Vagina (tissue), 2 donors: ENCODE data around the gene TSC22D1.

Experiments
- POLR2A ChIP-seq, 2 donors: fragments of 450-650 bp; IDR thresholded peaks; one replicate each; pipeline ENCODE4 v1.6.1; 2017; ENCODE audit warnings: antibody characterized with exemption in 2 of 2, mild to moderate bottlenecking in 2 of 2, moderate library complexity in 2 of 2
- POLR2AphosphoS5 ChIP-seq, 2 donors: sonication (generic); formaldehyde crosslinking; IDR thresholded peaks; one replicate each; pipeline ENCODE4 v1.9.0; 2017; ENCODE audit warnings: antibody characterized with exemption in 2 of 2, mild to moderate bottlenecking in 2 of 2, low read depth in 1 of 2; ENCODE audit not compliant: insufficient read depth in 1 of 2
- TF ChIP-seq, protein P1 (sequence below), 3 experiments: fragments of 450-650 bp in 2 of 3; fragments of 200-600 bp in 1 of 3; sonication (generic) in 1 of 3; IDR thresholded peaks; one replicate each; pipeline ENCODE4 v1.5.1; 2017 to 2019; ENCODE audit warnings: antibody characterized with exemption in 3 of 3, mild to moderate bottlenecking in 2 of 3, moderate library complexity in 2 of 3

DNA sequence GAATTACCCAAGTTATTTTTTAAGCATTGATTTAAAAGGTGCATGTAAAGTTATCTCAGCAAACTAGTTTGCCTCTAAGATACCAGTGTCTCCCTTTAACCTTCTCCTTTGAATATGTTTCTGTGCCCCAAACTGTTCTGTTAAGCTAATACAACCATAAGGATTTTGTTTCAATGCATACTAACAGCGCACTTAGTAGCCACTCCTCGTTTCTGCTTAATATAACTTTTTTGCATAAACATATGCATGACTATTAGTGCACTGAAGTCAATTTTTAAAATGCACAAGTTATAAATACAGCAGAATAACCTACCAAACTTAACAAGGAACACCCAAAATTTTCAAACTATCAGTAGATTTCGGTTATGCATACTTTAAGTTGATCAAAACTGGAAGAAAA is 123.1 kb downstream of the TSC22D1 start:
- TF ChIP-seq, protein P1, sequence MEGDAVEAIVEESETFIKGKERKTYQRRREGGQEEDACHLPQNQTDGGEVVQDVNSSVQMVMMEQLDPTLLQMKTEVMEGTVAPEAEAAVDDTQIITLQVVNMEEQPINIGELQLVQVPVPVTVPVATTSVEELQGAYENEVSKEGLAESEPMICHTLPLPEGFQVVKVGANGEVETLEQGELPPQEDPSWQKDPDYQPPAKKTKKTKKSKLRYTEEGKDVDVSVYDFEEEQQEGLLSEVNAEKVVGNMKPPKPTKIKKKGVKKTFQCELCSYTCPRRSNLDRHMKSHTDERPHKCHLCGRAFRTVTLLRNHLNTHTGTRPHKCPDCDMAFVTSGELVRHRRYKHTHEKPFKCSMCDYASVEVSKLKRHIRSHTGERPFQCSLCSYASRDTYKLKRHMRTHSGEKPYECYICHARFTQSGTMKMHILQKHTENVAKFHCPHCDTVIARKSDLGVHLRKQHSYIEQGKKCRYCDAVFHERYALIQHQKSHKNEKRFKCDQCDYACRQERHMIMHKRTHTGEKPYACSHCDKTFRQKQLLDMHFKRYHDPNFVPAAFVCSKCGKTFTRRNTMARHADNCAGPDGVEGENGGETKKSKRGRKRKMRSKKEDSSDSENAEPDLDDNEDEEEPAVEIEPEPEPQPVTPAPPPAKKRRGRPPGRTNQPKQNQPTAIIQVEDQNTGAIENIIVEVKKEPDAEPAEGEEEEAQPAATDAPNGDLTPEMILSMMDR (IDR thresholded peaks at IDR 0.05): no peak
- TF ChIP-seq POLR2AphosphoS5 (IDR thresholded peaks at IDR 0.05; ENCODE audit: insufficient read depth in 1 of 2, low read depth in 1 of 2) (no peak), POLR2A (IDR thresholded peaks at IDR 0.05) (no peak)
